ENCODE results near the gene EYS. TPM values are rescaled to one million over a fixed set of nuclear protein-coding genes. Genes with fewer than 3 reads are reported as not detected.

The EYS gene
- total and polyA plus RNA-seq, 2 of the 8 experiments (the other 6 are each of a cell fraction or from before 2014, with no cell fraction given) = 0.05 to 0.13 TPM

DNA sequence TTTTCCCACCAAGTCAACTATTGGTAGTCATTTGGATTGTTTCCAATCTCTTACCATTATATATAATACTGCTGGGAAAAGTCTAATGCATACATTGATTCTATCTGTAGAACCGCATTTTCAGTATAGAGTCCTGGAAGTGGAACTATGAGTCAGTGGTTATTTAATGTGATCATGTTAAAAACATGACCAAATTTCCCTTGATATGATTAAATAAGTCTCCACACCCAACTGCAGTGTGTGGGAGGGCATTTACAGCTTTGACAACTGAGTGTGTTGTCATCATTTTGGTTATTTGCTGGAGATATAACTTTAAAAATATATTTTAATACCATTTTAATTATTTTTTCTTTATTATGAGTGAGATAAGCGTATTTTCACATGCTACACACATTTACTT is 1027.6 kb downstream of the EYS start:
- H3K4ac ChIP-seq (replicated peaks; ENCODE audit: insufficient read length, low read depth, low read length) = no peak overlapping the region
- H2BK12ac ChIP-seq (ENCODE audit: low read depth, low read length) = no peak overlapping the region
- no peaks in the 10 kb centered on the region for H3K79me1 ChIP-seq (ENCODE audit: low read depth, low read length)
- H2BK15ac ChIP-seq (ENCODE audit: low read length) = no peak overlapping the region
- H2BK5ac ChIP-seq (ENCODE audit: low read depth, low read length) = no peak overlapping the region
- no peak overlapping the region for H3K23ac ChIP-seq (ENCODE audit: insufficient read length)
- H3K79me2 ChIP-seq (ENCODE audit: control insufficient read depth in 1 of 2, insufficient read depth in 2 of 2, low read length in 2 of 2) = no peaks in the 10 kb centered on the region
- DNase-seq (ENCODE audit: low read depth in 1 of 2, low spot score in 2 of 2) = no peak
- no peaks in the 10 kb centered on the region for H4K20me1 ChIP-seq (replicated peaks in 1 of 2; ENCODE audit: control insufficient read depth in 1 of 2, insufficient read depth in 2 of 2, low read length in 2 of 2)
- no peaks in the 10 kb centered on the region for H3K27me3 ChIP-seq (replicated peaks in 1 of 4; ENCODE audit: control insufficient read depth in 3 of 4, extremely low read depth in 1 of 4, insufficient read depth in 3 of 4, low read length in 3 of 4)
- H3K4me1 ChIP-seq (replicated peaks in 1 of 4; ENCODE audit: control insufficient read depth in 3 of 4, insufficient read depth in 4 of 4, low read length in 3 of 4) = peaks cover 0 to 4% (median 0%) of the 10 kb centered on the region in 4 experiments; a peak in 1 of 7 replicates
- no peak overlapping the region for H3K27ac ChIP-seq (ENCODE audit: low read depth, low read length)
- no peak overlapping the region for H3K4me2 ChIP-seq (ENCODE audit: insufficient read depth in 1 of 2, low read depth in 2 of 2, low read length in 2 of 2)
- no peaks in the 10 kb centered on the region for H3K9me3 ChIP-seq (ENCODE audit: insufficient read depth in 2 of 2, low read depth in 1 of 2, low read length in 1 of 2)
- H4K8ac ChIP-seq (ENCODE audit: extremely low read depth, insufficient read depth, low read length) = no peak overlapping the region
- H3K56ac ChIP-seq (replicated peaks; ENCODE audit: insufficient read length, low read depth, low read length) = no peak overlapping the region
- ChIA-PET CTCF (ENCODE audit: partially characterized antibody) (no interaction called here), POLR2A (ENCODE audit: partially characterized antibody) (no interaction called here)
- no peak overlapping the region for H3K14ac ChIP-seq (ENCODE audit: insufficient read length)
- H3K23me2 ChIP-seq (ENCODE audit: low read depth, low read length) = no peaks in the 10 kb centered on the region
- no peak overlapping the region for H2AFZ ChIP-seq (ENCODE audit: low read length)
- no peaks in the 10 kb centered on the region for H3K36me3 ChIP-seq (ENCODE audit: control insufficient read depth in 2 of 4, insufficient read depth in 4 of 4, low read length in 3 of 4)
- no peak overlapping the region for H3K4me3 ChIP-seq (ENCODE audit: extremely low read depth in 1 of 4, insufficient read depth in 2 of 4, low read depth in 3 of 4, low read length in 4 of 4)
- no peak overlapping the region for H3K18ac ChIP-seq (ENCODE audit: extremely low read depth, low read length)
- TF ChIP-seq SIN3A (conservative IDR thresholded peaks at IDR 0.05 in 1 of 2, IDR thresholded peaks at IDR 0.05 in 1 of 2; ENCODE audit: low read depth in 1 of 2, low read length in 2 of 2) (no peak), SIX5 (IDR thresholded peaks at IDR 0.05; ENCODE audit: low read depth, low read length) (no peak), BCL11A (IDR thresholded peaks at IDR 0.05; ENCODE audit: low read depth in 2 of 2, low read length in 2 of 2) (no peak), PHF8 (conservative IDR thresholded peaks at IDR 0.05; ENCODE audit: low read depth, low read length) (no peak), MAFK (IDR thresholded peaks at IDR 0.05; ENCODE audit: low read depth, low read length) (no peak), ZNF274 (IDR thresholded peaks at IDR 0.05; ENCODE audit: borderline replicate concordance, extremely low read depth, low read length) (no peak), CREB1 (IDR thresholded peaks at IDR 0.05) (no peak), SIRT6 (IDR thresholded peaks at IDR 0.05; ENCODE audit: low read length) (no peak), TAF7 (optimal IDR thresholded peaks at IDR 0.05; ENCODE audit: borderline replicate concordance, low read depth, low read length) (no peak), BRCA1 (IDR thresholded peaks at IDR 0.05; ENCODE audit: low read depth, low read length) (no peak)
- TF ChIP-seq, protein P1, sequence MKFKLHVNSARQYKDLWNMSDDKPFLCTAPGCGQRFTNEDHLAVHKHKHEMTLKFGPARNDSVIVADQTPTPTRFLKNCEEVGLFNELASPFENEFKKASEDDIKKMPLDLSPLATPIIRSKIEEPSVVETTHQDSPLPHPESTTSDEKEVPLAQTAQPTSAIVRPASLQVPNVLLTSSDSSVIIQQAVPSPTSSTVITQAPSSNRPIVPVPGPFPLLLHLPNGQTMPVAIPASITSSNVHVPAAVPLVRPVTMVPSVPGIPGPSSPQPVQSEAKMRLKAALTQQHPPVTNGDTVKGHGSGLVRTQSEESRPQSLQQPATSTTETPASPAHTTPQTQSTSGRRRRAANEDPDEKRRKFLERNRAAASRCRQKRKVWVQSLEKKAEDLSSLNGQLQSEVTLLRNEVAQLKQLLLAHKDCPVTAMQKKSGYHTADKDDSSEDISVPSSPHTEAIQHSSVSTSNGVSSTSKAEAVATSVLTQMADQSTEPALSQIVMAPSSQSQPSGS (IDR thresholded peaks at IDR 0.05; ENCODE audit: low read length) = no peak
- H3K9ac ChIP-seq (replicated peaks in 1 of 4; ENCODE audit: extremely low read depth in 1 of 4, low read depth in 3 of 4, low read length in 3 of 4) = no peak overlapping the region
- 86% methylated on average over 2 of the region's 2 CpGs; no CpG with 5 or more reads in 1 of the 2 experiments for WGBS, 2 experiments (ENCODE audit: extremely low coverage in 1 of 2, insufficient coverage in 1 of 2, insufficient read length in 1 of 2, insufficient replicate concordance in 2 of 2, low coverage in 1 of 2, low lambda C conversion rate in 2 of 2, missing lambda C conversion rate in 1 of 2)
- H2BK120ac ChIP-seq (replicated peaks; ENCODE audit: low read depth, low read length) = no peak overlapping the region
- FAIRE-seq = no peak
- no peak overlapping the region for H4K91ac ChIP-seq (replicated peaks; ENCODE audit: insufficient read length, low read length)
- no peak overlapping the region for H4K5ac ChIP-seq (ENCODE audit: insufficient read length, low read depth, low read length)
- no peak overlapping the region for H2BK20ac ChIP-seq (ENCODE audit: low read length)
- H2AK5ac ChIP-seq (ENCODE audit: low read depth, low read length) = no peak overlapping the region

All from H1 (cell line).